ENCODE data around the gene HSD11B1. TPM values are rescaled to one million over a fixed set of nuclear protein-coding genes. Genes with fewer than 3 reads are reported as not detected.
"Not testable (repeated sequence)": the region's sequence is repeated elsewhere in the genome, so short reads cannot be mapped to it uniquely, and the experiment has no call there.

Gene HSD11B1
- total RNA-seq, 2 donors from 2014 or later: not detected

- Mint-ChIP-seq H3K4me3 (no peak overlapping the region), H3K4me1 (no peaks in the 10 kb centered on the region), H3K27me3 (ENCODE audit: insufficient read depth) (peaks cover 27% of the 10 kb centered on the region), H3K9me3 (no peaks in the 10 kb centered on the region), H3K27ac (no peak overlapping the region), H3K36me3 (ENCODE audit: low read depth) (no peaks in the 10 kb centered on the region)
- H3K9ac ChIP-seq (ENCODE audit: extremely low read depth, low read length, poor library complexity, severe bottlenecking): no peak overlapping the region
- H3K36me3 ChIP-seq (ENCODE audit: control insufficient read depth, insufficient read depth, low read length): no peaks in the 10 kb centered on the region
- peaks cover 36% of the 10 kb centered on the region for H3K27me3 ChIP-seq (ENCODE audit: control insufficient read depth, insufficient read depth, low read length, poor library complexity, severe bottlenecking)
- 7 to 11% methylated on average over 3 of the region's 3 CpGs for WGBS, 2 experiments (ENCODE audit: insufficient coverage in 1 of 2, insufficient read length in 1 of 2)
- H3K4me1 ChIP-seq (ENCODE audit: control insufficient read depth, insufficient read depth, low read length): no peaks in the 10 kb centered on the region
- no peaks in the 10 kb centered on the region for H3K9me3 ChIP-seq (ENCODE audit: control insufficient read depth, low read length)
- TF ChIP-seq CTCF (conservative IDR thresholded peaks at IDR 0.05): peak; percentile 94
- H3K4me3 ChIP-seq (ENCODE audit: low read length): no peak overlapping the region
- peak; percentile 90 for DNase-seq
- no peak overlapping the region for H3K27ac ChIP-seq (ENCODE audit: low read depth, low read length)
These were observed 11.7 kb upstream of the HSD11B1 start for GRCh38 chr1:209692745-209693504.

GRCh38 chr1:209696673-209697072 lies 8.0 kb upstream of the HSD11B1 start:
- Mint-ChIP-seq H3K27ac (no peak overlapping the region), H3K27me3 (ENCODE audit: insufficient read depth) (peaks cover 32% of the 10 kb centered on the region), H3K4me3 (no peak overlapping the region), H3K9me3 (no peaks in the 10 kb centered on the region), H3K4me1 (peaks cover 7% of the 10 kb centered on the region), H3K36me3 (ENCODE audit: low read depth) (no peaks in the 10 kb centered on the region)
- TF ChIP-seq CTCF (conservative IDR thresholded peaks at IDR 0.05): no peak
- Histone ChIP-seq H3K9ac (ENCODE audit: extremely low read depth, low read length, poor library complexity, severe bottlenecking) (no peak overlapping the region), H3K4me1 (ENCODE audit: control insufficient read depth, insufficient read depth, low read length) (no peaks in the 10 kb centered on the region), H3K4me3 (ENCODE audit: low read length) (no peak overlapping the region), H3K36me3 (ENCODE audit: control insufficient read depth, insufficient read depth, low read length) (no peaks in the 10 kb centered on the region), H3K27ac (ENCODE audit: low read depth, low read length) (no peak overlapping the region), H3K9me3 (ENCODE audit: control insufficient read depth, low read length) (no peaks in the 10 kb centered on the region), H3K27me3 (ENCODE audit: control insufficient read depth, insufficient read depth, low read length, poor library complexity, severe bottlenecking) (peaks cover 36% of the 10 kb centered on the region)
- no peak for DNase-seq

- Mint-ChIP-seq H3K4me1 (peaks cover 7% of the 10 kb centered on the region), H3K27ac (no peak overlapping the region), H3K36me3 (ENCODE audit: low read depth) (no peaks in the 10 kb centered on the region), H3K27me3 (ENCODE audit: insufficient read depth) (peaks cover 32% of the 10 kb centered on the region), H3K9me3 (no peaks in the 10 kb centered on the region), H3K4me3 (no peak overlapping the region)
- H3K4me1 ChIP-seq (ENCODE audit: control insufficient read depth, insufficient read depth, low read length): no peaks in the 10 kb centered on the region
- no peak overlapping the region for H3K4me3 ChIP-seq (ENCODE audit: low read length)
- H3K27me3 ChIP-seq (ENCODE audit: control insufficient read depth, insufficient read depth, low read length, poor library complexity, severe bottlenecking): peaks cover 36% of the 10 kb centered on the region
- H3K9me3 ChIP-seq (ENCODE audit: control insufficient read depth, low read length): no peaks in the 10 kb centered on the region
- no peak overlapping the region for H3K27ac ChIP-seq (ENCODE audit: low read depth, low read length)
- 85 to 95% methylated on average over 3 of the region's 3 CpGs for WGBS, 2 experiments (ENCODE audit: insufficient coverage in 1 of 2, insufficient read length in 1 of 2)
- H3K36me3 ChIP-seq (ENCODE audit: control insufficient read depth, insufficient read depth, low read length): no peaks in the 10 kb centered on the region
- DNase-seq: no peak
- TF ChIP-seq CTCF (conservative IDR thresholded peaks at IDR 0.05): no peak
- no peak overlapping the region for H3K9ac ChIP-seq (ENCODE audit: extremely low read depth, low read length, poor library complexity, severe bottlenecking)
These were observed 7.5 kb upstream of the HSD11B1 start for GRCh38 chr1:209697126-209697525.

- not testable (repeated sequence) for H3K27me3 Mint-ChIP-seq (ENCODE audit: insufficient read depth); H3K4me1 Mint-ChIP-seq; H3K4me3 Mint-ChIP-seq; H3K9me3 ChIP-seq (ENCODE audit: control insufficient read depth, low read length); H3K9me3 Mint-ChIP-seq; H3K4me1 ChIP-seq (ENCODE audit: control insufficient read depth, insufficient read depth, low read length); H3K36me3 Mint-ChIP-seq (ENCODE audit: low read depth); H3K27ac Mint-ChIP-seq; DNase-seq; H3K36me3 ChIP-seq (ENCODE audit: control insufficient read depth, insufficient read depth, low read length); H3K27ac ChIP-seq (ENCODE audit: low read depth, low read length); H3K9ac ChIP-seq (ENCODE audit: extremely low read depth, low read length, poor library complexity, severe bottlenecking); H3K4me3 ChIP-seq (ENCODE audit: low read length)
- peaks cover 12% of the 10 kb centered on the region for H3K27me3 ChIP-seq (ENCODE audit: control insufficient read depth, insufficient read depth, low read length, poor library complexity, severe bottlenecking)
These were observed 4.0 kb upstream of the HSD11B1 start for GRCh38 chr1:209700686-209701085.

Data from endodermal cell (in vitro differentiated cells).